NB4 (cell line): ENCODE results near the gene CDK11A.

Experiments
- CTCF ChIP-seq: IDR thresholded peaks from one replicate; pipeline ENCODE4 v1.5.1; 2012; ENCODE audit warnings: low read depth, low read length
- MAX ChIP-seq: IDR thresholded peaks from 2 replicates; pipeline ENCODE4 v1.6.1; 2011; ENCODE audit warnings: low read depth, low read length

- no peak for TF ChIP-seq CTCF
- peak; percentile 57 for TF ChIP-seq MAX
These were observed 54.4 kb downstream of the CDK11A start for GRCh38 chr1:1669468-1670440.
